GM13976 (cell line): ENCODE data around the gene ACTL8.

Experiments
- DNase-seq: peaks from one replicate; pipeline ENCODE4 v3.0.0; 2012; ENCODE audit warnings: low spot score
- CTCF ChIP-seq: IDR thresholded peaks from 2 replicates; pipeline ENCODE4 v1.5.1; 2012; ENCODE audit warnings: borderline replicate concordance, mild to moderate bottlenecking; ENCODE audit not compliant: insufficient read depth; ENCODE audit errors: extremely low read depth, missing control alignments, control extremely low read depth
- in situ Hi-C: fragments of 300-500 bp; cut with MboI; formaldehyde crosslinking; loops from one replicate; pipeline ENCODE4 v1.12.0; 2022; ENCODE audit warnings: low sequenced_read_pairs, mixed read lengths, inconsistent platforms; ENCODE audit not compliant: unreplicated experiment

ACTL8 gene

GRCh38 chr1:17873007-17873675 is 118.0 kb downstream of the ACTL8 start:
- in situ Hi-C loops: no loop called here
- no peak for DNase-seq
- TF ChIP-seq CTCF: no peak

GRCh38 chr1:17874231-17874630 is 119.1 kb downstream of the ACTL8 start:
- TF ChIP-seq CTCF: no peak

GRCh38 chr1:17874710-17875109 is 119.6 kb downstream of the ACTL8 start:
- DNase-seq: no peak
- TF ChIP-seq CTCF: no peak
- in situ Hi-C loops: no loop called here

More at GRCh38 chr1:17874231-17874630, 119.1 kb downstream of the ACTL8 start:
- in situ Hi-C loops: no loop called here
- DNase-seq: no peak

GRCh38 chr1:17875171-17875881 is 120.2 kb downstream of the ACTL8 start:
- no peak for TF ChIP-seq CTCF
- in situ Hi-C loops: no loop called here
- DNase-seq: no peak

GRCh38 chr1:17875882-17876280 is 120.7 kb downstream of the ACTL8 start:
- no peak for TF ChIP-seq CTCF
- no peak for DNase-seq
- in situ Hi-C loops: no loop called here
